Hepatocyte (in vitro differentiated cells): ENCODE measurements around the gene TUBA1B. TPM values are rescaled to one million over a fixed set of nuclear protein-coding genes. Genes with fewer than 3 reads are reported as not detected.

ENCODE experiments used
- DNase-seq: peaks from one replicate; pipeline ENCODE4 v3.0.0-alpha.2; 2016; ENCODE audit warnings: low spot score
- H2AFZ ChIP-seq: fragments of 200-600 bp; sonication (generic); 2 replicates; pipeline ENCODE4 v1.6.0; 2016; ENCODE audit warnings: antibody characterized with exemption, mild to moderate bottlenecking
- H3K27ac ChIP-seq: fragments of 200-600 bp; sonication (generic); 2 replicates; pipeline ENCODE4 v1.5.1; 2016; ENCODE audit warnings: mild to moderate bottlenecking
- H3K27me3 ChIP-seq: fragments of 200-600 bp; sonication (generic); 2 replicates; pipeline ENCODE4 v1.6.1; 2016
- H3K36me3 ChIP-seq: fragments of 200-600 bp; sonication (generic); replicated peaks from 2 replicates; pipeline ENCODE4 v1.5.1; 2016; ENCODE audit warnings: low read depth; ENCODE audit not compliant: insufficient read depth
- H3K4me1 ChIP-seq: fragments of 200-600 bp; sonication (generic); 2 replicates; pipeline ENCODE4 v1.5.1; 2016; ENCODE audit warnings: mild to moderate bottlenecking, moderate library complexity; ENCODE audit not compliant: insufficient read depth
- H3K4me2 ChIP-seq: fragments of 200-600 bp; sonication (generic); 2 replicates; pipeline ENCODE4 v1.6.0; 2016
- H3K4me3 ChIP-seq: fragments of 200-600 bp; sonication (generic); 2 replicates; pipeline ENCODE4 v1.5.1; 2016; ENCODE audit warnings: mild to moderate bottlenecking
- H3K79me2 ChIP-seq: fragments of 200-600 bp; sonication (generic); 2 replicates; pipeline ENCODE4 v1.6.0; 2017; ENCODE audit warnings: mild to moderate bottlenecking
- H3K9me2 ChIP-seq: fragments of 200-600 bp; sonication (generic); replicated peaks from 2 replicates; pipeline ENCODE4 v1.6.0; 2017; ENCODE audit warnings: mild to moderate bottlenecking; ENCODE audit not compliant: insufficient read depth
- H3K9me3 ChIP-seq: fragments of 200-600 bp; sonication (generic); 2 replicates; pipeline ENCODE4 v1.5.1; 2016; ENCODE audit warnings: low read depth, mild to moderate bottlenecking
- H4K20me1 ChIP-seq: fragments of 200-600 bp; sonication (generic); 2 replicates; pipeline ENCODE4 v1.6.0; 2016; ENCODE audit warnings: mild to moderate bottlenecking; ENCODE audit not compliant: insufficient read depth, poor library complexity, severe bottlenecking
- EZH2 ChIP-seq: fragments of 200-600 bp; sonication (generic); IDR thresholded peaks from 2 replicates; pipeline ENCODE4 v1.6.1; 2016; ENCODE audit warnings: antibody characterized with exemption, mild to moderate bottlenecking, borderline replicate concordance
- EZH2phosphoT487 ChIP-seq: fragments of 200-600 bp; sonication (generic); IDR thresholded peaks from one replicate; pipeline ENCODE4 v1.6.1; 2018; ENCODE audit warnings: antibody characterized with exemption, mild to moderate bottlenecking, low read depth, moderate library complexity; ENCODE audit not compliant: unreplicated experiment, severe bottlenecking
- WGBS: methylation state at CpG from one replicate; pipeline ENCODE4 v1.1.6; 2016; ENCODE audit warnings: low lambda C conversion rate; ENCODE audit errors: missing lambda C conversion rate; 5-methylcytosine and 5-hydroxymethylcytosine counted together
- polyA plus RNA-seq: library from polyadenylated mRNA; unstranded; fragments of >200 nt; fragmentation: Nextera tagmentation; extraction: Ambion mirVana; gene quantifications from 2 replicates; pipeline ENCODE4 v1.2.1, GENCODE V29; 2016
- total RNA-seq: library from RNA; depleted of rRNA; stranded (reverse); fragments of >200 nt; gene quantifications from 2 replicates; pipeline ENCODE4 v1.2.3, GENCODE V29; 2014
- TF ChIP-seq, protein P1 (sequence below): fragments of 200-600 bp; sonication (generic); IDR thresholded peaks from 2 replicates; pipeline ENCODE4 v1.5.1; 2016; ENCODE audit warnings: antibody characterized with exemption, mild to moderate bottlenecking; ENCODE audit not compliant: poor library complexity

TUBA1B gene
- total and polyA plus RNA-seq, 2 experiments from 2014 or later = 558 to 652 TPM

DNA sequence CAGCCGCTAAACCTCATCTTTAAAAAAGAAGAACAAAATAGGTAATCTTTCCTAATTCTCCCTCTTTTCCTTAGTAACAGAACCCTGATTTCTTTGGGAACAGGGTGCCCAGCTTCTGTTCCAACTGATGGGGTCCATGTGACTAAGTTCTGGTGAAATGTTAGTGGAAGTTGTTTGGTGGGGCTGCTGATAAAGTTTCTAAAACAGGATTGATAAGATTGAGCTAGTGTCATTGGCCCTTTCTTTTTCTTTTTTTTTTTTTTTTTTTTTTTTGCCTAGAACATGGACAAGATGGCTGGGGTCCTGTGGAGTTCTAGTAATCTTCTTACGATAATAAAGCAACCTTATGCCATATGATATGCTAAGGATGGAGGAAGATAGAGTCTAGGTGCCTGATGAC, 16.2 kb upstream of the TUBA1B start:
- Histone ChIP-seq H3K36me3 (no peaks in the 10 kb centered on the region), H3K9me3 (no peaks in the 10 kb centered on the region), H3K9me2 (no peaks in the 10 kb centered on the region), H3K79me2 (no peaks in the 10 kb centered on the region), H4K20me1 (no peaks in the 10 kb centered on the region), H3K27ac (no peak overlapping the region), H3K4me3 (no peak overlapping the region), H3K4me1 (no peaks in the 10 kb centered on the region), H2AFZ (no peak overlapping the region), H3K4me2 (no peak overlapping the region), H3K27me3 (no peaks in the 10 kb centered on the region)
- no peak for DNase-seq
- TF ChIP-seq EZH2 (no peak), EZH2phosphoT487 (no peak)
- TF ChIP-seq, protein P1, sequence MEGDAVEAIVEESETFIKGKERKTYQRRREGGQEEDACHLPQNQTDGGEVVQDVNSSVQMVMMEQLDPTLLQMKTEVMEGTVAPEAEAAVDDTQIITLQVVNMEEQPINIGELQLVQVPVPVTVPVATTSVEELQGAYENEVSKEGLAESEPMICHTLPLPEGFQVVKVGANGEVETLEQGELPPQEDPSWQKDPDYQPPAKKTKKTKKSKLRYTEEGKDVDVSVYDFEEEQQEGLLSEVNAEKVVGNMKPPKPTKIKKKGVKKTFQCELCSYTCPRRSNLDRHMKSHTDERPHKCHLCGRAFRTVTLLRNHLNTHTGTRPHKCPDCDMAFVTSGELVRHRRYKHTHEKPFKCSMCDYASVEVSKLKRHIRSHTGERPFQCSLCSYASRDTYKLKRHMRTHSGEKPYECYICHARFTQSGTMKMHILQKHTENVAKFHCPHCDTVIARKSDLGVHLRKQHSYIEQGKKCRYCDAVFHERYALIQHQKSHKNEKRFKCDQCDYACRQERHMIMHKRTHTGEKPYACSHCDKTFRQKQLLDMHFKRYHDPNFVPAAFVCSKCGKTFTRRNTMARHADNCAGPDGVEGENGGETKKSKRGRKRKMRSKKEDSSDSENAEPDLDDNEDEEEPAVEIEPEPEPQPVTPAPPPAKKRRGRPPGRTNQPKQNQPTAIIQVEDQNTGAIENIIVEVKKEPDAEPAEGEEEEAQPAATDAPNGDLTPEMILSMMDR = no peak
- WGBS = 94% methylated on average over 2 of the region's 2 CpGs

DNA sequence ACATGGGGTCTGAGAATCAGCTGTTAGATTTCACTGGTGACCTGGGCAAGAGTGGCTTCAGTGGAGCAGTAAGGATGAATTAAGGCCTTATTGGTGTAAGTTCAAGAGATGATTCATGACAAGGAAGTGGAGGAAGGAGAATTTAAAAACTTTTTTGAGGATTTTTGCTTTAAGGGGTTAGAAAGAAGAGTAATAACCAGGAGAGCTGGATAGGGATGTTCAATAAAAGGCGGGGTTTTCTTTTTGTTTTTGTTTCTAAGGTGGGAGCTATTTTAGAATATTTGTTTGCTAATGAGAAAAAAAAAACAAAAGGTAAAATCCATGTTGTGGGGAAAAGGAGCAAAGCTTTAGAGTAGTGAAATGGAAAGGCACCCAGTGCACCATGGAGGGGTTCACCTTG, 15.2 kb upstream of the TUBA1B start:
- Histone ChIP-seq H3K4me2 (no peak overlapping the region), H2AFZ (no peak overlapping the region)
- WGBS = 88% methylated on average over 1 of the region's 1 CpG

DNA sequence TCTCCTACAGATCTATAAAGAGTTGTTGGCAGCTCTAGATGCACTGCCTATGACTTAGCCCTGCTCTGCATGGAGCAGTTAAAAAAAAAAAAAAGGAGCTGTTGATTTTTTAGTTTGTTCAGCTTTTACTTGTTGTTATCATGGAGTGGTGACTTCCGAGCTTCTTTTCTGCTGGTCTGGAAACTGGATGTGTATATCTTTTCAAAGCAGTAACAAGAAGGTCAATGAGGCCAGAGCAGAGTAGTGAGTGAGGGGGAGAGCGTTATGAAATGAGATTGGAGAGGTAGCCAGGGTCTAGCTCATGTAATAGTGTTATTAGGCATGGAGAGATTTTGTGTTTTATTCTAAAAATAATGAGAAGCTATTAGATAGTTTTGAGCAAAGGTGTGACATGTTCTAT, 13.2 kb upstream of the TUBA1B start:
- Histone ChIP-seq H3K9me2 (no peaks in the 10 kb centered on the region), H3K9me3 (no peaks in the 10 kb centered on the region), H3K27ac (no peak overlapping the region), H3K4me1 (no peaks in the 10 kb centered on the region), H3K4me3 (no peak overlapping the region), H3K36me3 (no peaks in the 10 kb centered on the region), H3K79me2 (no peaks in the 10 kb centered on the region), H3K4me2 (no peak overlapping the region), H2AFZ (no peak overlapping the region), H4K20me1 (no peaks in the 10 kb centered on the region), H3K27me3 (no peaks in the 10 kb centered on the region)
- DNase-seq = no peak
- 90% methylated on average over 2 of the region's 2 CpGs for WGBS
- no peak for TF ChIP-seq EZH2phosphoT487
- TF ChIP-seq EZH2 = no peak
- TF ChIP-seq, protein P1 = no peak

More for the DNA sequence above, 15.2 kb upstream of the TUBA1B start:
- Histone ChIP-seq H4K20me1 (no peaks in the 10 kb centered on the region), H3K4me3 (no peak overlapping the region), H3K9me2 (no peaks in the 10 kb centered on the region), H3K36me3 (no peaks in the 10 kb centered on the region), H3K27ac (no peak overlapping the region), H3K79me2 (no peaks in the 10 kb centered on the region), H3K27me3 (no peaks in the 10 kb centered on the region), H3K4me1 (no peaks in the 10 kb centered on the region), H3K9me3 (no peaks in the 10 kb centered on the region)
- TF ChIP-seq, protein P1 = no peak
- TF ChIP-seq EZH2phosphoT487 (no peak), EZH2 (no peak)
- no peak for DNase-seq

DNA sequence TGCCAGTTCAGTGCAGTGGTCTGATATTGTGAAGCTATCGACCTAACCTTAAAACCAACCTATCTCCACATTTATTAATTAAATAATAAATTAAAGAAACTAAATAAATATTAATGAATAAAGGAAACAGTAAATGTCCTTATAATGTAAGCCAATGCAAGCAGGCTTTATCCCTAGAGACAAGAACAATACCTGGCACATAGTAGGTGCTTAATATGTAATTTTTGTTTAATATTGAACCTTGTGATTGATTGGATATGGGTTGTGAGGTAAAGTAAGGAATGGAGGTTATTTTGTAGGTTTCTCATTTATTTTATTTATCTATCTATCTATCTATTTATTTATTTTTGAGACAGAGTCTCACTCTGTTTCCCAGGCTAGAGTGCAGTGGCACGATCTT, 7.8 kb upstream of the TUBA1B start:
- H3K4me3 ChIP-seq = no peak overlapping the region
- no peaks in the 10 kb centered on the region for H3K27me3 ChIP-seq
- no peak overlapping the region for H3K27ac ChIP-seq
- H2AFZ ChIP-seq = no peak overlapping the region
- TF ChIP-seq, protein P1 = no peak
- TF ChIP-seq EZH2 = no peak
- TF ChIP-seq EZH2phosphoT487 = no peak
- no peaks in the 10 kb centered on the region for H3K9me2 ChIP-seq
- no peaks in the 10 kb centered on the region for H4K20me1 ChIP-seq
- no peak for DNase-seq
- no peaks in the 10 kb centered on the region for H3K4me1 ChIP-seq
- H3K9me3 ChIP-seq = no peaks in the 10 kb centered on the region
- no peak overlapping the region for H3K4me2 ChIP-seq
- no peaks in the 10 kb centered on the region for H3K36me3 ChIP-seq
- WGBS = 98% methylated on average over 2 of the region's 2 CpGs
- H3K79me2 ChIP-seq = no peaks in the 10 kb centered on the region
